GM18498 (cell line): ENCODE data around the gene FOSB.

Experiments
- ATAC-seq: cut with Tn5 transposase; IDR thresholded peaks from one replicate; pipeline ENCODE4 v1.9.1; 2021; ENCODE audit warnings: mild to moderate bottlenecking, moderate library complexity; ENCODE audit not compliant: unreplicated experiment

Gene FOSB

DNA sequence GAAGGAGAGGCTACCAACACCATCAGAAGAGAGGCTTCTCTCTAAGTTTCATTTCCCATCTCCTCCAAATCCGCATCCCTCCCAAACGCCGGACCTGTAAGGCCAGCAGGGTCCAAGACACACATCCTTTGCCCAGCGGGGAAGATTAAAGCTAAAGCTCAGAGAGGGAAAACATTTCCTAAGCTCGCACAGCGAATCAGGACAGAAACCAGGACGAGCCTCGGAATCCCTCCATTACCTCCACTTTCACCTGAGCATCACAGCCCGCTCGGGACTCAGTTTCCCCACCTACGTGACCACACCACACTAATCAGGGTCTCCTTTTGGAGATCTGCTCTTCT, 711 bp upstream of the FOSB start:
- no peak for ATAC-seq

DNA sequence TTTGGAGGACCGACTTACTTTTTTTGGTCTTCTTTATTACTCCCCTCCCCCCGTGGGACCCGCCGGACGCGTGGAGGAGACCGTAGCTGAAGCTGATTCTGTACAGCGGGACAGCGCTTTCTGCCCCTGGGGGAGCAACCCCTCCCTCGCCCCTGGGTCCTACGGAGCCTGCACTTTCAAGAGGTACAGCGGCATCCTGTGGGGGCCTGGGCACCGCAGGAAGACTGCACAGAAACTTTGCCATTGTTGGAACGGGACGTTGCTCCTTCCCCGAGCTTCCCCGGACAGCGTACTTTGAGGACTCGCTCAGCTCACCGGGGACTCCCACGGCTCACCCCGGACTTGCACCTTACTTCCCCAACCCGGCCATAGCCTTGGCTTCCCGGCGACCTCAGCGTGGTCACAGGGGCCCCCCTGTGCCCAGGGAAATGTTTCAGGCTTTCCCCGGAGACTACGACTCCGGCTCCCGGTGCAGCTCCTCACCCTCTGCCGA, 409 bp downstream of the FOSB start:
- ATAC-seq = peak; percentile 13

DNA sequence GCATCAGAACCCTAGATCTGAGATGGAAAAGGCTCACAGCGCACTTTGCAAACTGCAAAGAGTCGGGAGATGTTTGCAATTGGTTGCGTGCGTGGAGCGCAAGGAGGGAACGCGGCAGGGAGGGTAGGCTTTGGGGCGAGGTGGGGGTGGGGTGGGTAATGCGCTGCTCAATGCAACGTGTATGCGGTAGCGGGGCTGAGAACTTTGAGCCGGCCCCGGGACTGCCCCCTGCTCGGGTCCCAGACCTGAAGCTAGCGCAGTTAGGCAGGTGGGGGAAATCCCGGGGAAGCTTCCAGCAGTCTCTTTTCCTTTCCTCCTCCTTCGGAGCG, 971 bp downstream of the FOSB start:
- peak; percentile 17 for ATAC-seq

DNA sequence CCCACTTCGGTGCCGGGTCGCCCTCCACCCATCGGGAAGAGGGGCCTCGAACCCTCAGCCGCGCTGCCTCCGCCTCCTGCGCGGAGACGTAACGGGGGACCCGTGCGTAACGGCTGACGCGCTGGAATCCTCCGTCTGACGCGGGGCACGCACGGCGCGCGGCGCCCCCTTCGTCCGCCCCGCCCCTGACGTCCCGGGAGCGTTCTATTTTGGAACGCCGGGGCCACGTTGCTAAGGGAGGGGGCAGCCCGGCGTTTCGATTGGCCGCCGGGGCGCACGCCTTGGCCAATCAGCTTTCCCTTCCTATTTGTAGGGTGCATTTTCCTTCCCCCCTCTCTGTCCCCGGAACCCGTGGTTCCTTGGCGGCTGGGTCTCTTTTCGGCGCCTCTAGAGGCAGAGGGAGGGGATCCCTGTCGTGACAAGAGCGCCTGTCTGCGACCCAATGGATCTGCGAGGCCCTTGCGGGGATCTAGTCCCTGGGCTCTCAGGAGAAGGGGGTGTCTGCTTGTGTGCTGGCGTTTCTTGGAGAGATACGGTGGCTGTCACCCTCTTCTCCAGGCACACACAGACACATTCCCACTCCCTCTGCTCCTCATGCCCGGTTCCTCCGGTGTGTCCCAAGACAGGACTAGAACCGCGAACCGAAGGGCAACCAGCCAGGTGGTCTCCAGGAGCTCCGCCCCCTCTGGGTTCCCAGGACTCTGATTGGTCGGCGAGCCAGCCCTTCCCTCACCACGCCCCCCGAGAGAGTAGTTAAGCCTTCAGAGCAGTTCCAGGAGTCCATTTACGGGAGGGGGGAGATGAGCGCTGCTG, 1.5 kb downstream of the FOSB start:
- ATAC-seq = peak; percentile 54

DNA sequence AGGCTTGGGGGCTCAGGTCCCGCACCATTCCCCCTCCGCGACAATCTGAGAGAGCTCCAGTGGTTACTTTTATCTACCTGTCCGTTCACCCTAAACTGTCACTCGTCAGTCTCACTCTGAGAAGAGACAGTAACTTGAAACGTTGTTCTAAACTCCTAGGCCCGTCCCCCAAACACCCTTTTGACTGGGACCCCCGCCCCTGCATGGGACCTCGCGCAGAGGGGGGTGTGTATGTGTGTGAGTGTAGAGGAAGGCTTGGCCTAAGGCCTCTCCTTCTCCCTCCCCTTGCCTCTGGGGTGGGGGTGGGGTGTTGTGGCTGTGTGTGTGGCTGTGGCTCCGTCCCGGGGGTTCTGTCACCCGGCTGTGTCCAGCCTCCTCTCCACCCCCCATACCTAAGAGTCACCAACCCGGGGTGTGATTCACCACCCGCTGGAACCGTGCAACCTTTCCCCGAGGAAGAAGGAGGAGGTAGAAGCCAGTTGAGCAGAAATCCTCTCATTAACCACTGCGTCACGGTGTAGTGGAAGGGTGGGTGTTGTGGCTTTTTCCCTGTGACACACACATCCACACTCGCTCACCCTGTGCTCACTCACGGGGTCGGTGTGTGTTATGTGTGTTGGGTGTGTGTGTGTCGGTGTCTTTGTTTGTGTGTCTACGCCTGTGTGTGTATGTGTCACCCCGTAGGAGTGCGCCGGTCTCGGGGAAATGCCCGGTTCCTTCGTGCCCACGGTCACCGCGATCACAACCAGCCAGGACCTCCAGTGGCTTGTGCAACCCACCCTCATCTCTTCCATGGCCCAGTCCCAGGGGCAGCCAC, 2.4 kb downstream of the FOSB start:
- ATAC-seq = no peak

DNA sequence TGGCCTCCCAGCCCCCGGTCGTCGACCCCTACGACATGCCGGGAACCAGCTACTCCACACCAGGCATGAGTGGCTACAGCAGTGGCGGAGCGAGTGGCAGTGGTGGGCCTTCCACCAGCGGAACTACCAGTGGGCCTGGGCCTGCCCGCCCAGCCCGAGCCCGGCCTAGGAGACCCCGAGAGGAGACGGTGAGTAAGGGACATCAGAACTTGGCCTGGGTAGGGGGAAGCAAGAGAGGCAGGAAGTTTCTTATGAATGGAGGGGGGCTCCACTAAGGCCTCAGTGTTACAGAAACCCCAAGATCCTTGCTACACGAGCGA, 2.9 kb downstream of the FOSB start:
- no peak for ATAC-seq

DNA sequence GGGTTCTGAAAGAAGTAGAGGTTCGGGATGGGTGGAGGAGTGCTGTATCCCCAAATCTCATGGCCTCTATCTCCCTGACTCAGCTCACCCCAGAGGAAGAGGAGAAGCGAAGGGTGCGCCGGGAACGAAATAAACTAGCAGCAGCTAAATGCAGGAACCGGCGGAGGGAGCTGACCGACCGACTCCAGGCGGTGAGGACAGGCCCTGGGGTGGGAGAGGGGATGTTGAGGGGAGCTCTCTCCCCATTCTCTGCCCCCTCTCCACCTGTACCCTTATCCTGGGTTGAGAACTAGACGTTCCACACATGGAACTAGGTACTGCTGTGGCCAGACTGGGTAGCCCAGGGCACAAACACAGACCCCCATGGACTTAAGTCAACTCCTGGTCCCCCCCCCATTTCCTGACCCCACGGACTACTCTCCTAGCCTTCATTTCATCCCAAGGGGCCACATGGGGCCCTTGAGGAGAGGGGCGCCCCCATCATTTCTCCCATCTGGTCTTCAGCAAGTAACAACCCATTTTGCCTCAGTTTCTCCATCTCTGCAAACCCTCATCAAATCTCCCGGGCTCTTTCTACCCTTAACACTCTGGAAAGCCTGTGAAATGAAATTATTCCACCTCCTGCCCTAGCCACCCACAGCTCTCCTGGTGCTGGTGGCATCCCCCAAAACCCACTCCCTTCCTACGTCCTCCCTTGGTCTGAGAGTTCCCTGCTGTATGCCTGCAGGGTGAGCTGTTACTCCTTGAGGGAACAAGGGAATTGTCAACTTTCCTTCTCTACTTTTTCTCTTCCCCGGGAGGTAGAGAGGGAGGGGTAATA, 3.5 kb downstream of the FOSB start:
- ATAC-seq = no peak

DNA sequence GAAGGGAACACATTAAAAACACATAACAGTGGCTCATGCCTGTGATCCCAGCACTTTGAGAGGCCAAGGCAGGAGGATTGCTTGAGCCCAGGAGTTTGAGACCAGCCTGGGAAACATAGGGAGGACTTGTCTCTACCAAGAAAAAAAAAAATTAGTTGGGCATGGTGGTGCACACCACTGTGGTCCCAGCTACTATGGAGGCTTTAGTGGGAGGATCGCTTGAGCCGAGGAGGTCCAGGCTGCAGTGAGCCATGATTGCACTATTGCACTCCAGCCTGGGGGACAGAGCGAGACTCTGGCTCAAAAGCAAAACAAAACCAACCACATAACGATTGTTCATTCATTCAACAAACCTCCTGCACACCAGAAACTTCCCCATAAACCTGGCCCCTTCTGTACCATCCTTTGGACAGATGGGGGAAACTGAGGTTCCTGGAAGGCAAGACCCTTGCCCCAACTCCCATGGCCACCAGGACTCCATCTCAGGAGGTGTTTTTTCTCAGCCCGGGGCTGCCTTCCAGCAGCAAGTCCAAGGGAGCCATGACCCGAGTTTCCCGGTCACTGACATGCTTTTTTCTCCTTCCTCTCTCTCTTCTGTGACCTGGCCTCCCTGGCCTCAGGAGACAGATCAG, 4.3 kb downstream of the FOSB start:
- ATAC-seq = no peak

DNA sequence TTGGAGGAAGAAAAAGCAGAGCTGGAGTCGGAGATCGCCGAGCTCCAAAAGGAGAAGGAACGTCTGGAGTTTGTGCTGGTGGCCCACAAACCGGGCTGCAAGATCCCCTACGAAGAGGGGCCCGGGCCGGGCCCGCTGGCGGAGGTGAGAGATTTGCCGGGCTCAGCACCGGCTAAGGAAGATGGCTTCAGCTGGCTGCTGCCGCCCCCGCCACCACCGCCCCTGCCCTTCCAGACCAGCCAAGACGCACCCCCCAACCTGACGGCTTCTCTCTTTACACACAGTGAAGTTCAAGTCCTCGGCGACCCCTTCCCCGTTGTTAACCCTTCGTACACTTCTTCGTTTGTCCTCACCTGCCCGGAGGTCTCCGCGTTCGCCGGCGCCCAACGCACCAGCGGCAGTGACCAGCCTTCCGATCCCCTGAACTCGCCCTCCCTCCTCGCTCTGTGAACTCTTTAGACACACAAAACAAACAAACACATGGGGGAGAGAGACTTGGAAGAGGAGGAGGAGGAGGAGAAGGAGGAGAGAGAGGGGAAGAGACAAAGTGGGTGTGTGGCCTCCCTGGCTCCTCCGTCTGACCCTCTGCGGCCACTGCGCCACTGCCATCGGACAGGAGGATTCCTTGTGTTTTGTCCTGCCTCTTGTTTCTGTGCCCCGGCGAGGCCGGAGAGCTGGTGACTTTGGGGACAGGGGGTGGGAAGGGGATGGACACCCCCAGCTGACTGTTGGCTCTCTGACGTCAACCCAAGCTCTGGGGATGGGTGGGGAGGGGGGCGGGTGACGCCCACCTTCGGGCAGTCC, 5.0 kb downstream of the FOSB start:
- ATAC-seq = no peak

DNA sequence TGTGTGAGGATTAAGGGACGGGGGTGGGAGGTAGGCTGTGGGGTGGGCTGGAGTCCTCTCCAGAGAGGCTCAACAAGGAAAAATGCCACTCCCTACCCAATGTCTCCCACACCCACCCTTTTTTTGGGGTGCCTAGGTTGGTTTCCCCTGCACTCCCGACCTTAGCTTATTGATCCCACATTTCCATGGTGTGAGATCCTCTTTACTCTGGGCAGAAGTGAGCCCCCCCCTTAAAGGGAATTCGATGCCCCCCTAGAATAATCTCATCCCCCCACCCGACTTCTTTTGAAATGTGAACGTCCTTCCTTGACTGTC, 5.5 kb downstream of the FOSB start:
- ATAC-seq = no peak

DNA sequence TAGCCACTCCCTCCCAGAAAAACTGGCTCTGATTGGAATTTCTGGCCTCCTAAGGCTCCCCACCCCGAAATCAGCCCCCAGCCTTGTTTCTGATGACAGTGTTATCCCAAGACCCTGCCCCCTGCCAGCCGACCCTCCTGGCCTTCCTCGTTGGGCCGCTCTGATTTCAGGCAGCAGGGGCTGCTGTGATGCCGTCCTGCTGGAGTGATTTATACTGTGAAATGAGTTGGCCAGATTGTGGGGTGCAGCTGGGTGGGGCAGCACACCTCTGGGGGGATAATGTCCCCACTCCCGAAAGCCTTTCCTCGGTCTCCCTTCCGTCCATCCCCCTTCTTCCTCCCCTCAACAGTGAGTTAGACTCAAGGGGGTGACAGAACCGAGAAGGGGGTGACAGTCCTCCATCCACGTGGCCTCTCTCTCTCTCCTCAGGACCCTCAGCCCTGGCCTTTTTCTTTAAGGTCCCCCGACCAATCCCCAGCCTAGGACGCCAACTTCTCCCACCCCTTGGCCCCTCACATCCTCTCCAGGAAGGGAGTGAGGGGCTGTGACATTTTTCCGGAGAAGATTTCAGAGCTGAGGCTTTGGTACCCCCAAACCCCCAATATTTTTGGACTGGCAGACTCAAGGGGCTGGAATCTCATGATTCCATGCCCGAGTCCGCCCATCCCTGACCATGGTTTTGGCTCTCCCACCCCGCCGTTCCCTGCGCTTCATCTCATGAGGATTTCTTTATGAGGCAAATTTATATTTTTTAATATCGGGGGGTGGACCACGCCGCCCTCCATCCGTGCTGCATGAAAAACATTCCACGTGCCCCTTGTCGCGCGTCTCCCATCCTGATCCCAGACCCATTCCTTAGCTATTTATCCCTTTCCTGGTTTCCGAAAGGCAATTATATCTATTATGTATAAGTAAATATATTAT, 6.1 kb downstream of the FOSB start:
- ATAC-seq = no peak

DNA sequence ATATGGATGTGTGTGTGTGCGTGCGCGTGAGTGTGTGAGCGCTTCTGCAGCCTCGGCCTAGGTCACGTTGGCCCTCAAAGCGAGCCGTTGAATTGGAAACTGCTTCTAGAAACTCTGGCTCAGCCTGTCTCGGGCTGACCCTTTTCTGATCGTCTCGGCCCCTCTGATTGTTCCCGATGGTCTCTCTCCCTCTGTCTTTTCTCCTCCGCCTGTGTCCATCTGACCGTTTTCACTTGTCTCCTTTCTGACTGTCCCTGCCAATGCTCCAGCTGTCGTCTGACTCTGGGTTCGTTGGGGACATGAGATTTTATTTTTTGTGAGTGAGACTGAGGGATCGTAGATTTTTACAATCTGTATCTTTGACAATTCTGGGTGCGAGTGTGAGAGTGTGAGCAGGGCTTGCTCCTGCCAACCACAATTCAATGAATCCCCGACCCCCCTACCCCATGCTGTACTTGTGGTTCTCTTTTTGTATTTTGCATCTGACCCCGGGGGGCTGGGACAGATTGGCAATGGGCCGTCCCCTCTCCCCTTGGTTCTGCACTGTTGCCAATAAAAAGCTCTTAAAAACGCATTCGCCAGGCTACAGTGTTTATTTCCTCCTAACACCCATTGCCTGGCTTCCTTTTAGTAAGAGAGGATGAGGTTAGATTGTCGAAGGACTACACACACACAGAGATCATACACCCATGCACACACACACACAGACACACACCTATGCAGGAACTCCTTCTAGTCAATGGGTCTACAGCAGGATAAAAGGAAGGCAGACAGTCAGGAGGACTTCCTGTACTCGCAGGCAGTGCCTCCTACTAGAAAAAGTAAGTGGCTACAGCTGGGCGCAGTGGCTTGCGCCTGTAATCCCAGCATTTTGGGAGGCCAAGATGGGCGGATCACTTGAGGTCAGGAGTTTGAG, 7.1 kb downstream of the FOSB start:
- ATAC-seq = no peak

DNA sequence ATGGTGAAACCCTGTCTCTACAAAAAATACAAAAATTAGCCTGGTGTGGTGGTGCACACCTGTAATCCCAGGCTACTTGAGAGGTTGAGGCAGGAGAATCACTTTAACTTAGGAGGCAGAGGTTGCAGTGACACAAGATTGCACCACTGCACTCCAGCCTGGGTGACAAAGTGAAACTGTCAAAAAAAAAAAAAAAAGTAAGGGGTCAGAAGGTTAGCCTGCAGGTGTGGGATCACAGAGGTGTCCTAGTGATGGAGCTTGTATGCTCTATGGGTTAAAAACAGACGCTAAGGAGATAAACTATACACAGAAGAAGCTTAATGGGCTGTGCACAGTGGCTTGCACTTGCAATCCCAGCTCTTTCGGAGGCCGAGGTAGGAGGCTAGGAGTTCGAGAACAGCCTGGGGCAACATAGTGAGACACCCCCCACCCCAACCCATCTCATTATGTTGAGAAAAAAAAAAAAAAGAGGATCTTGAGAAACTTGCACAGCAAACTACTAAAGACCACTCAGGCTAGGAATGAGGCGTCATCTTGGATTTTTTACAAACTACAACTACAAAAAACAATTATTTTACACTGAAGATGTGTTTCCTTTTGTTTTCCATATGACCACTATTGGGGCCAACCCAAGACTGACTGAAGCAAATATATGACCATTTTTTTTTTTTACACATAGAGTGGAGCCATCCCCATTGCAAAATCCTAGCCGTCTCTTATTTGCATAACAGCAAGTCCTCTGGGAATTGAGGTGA, 7.9 kb downstream of the FOSB start:
- no peak for ATAC-seq

DNA sequence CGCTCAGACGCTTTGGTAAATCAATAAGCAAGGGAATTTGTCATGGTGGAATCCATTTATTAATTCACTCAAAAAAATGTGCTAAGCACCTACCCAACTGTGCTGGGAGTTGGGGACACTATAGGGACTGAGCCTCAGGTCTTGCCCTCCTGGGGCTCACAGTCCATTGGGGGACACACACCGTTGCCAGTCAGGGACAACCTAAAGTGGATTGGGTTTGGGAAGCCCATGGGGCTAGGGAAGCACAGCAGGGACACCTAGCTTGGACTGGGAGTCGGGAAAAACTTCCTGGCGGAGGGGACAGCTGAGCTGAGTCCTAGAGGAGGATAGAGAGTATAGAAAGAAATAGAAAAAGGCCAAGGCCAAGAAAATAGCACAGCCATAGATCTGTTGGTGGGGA, 8.5 kb downstream of the FOSB start:
- no peak for ATAC-seq

DNA sequence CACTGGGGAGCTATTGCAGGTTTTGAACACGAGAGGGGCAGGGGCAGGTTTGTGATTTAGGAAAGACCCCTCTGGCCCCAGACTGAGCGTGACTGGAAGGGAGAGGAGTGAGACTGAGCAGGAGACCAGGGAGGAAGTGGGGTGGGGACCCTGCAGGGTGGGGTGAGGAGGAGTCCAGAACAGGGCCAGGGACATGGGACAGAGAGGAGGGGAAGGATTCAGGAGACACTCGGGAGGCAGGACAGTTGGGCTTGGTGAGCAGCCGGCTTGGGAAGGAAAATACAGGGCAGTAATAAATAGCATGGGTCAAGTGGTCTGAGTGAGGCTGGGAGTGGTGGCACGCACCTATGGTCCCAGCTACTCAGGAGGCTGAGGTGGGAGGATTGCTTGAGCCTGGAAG, 9.4 kb downstream of the FOSB start:
- no peak for ATAC-seq

DNA sequence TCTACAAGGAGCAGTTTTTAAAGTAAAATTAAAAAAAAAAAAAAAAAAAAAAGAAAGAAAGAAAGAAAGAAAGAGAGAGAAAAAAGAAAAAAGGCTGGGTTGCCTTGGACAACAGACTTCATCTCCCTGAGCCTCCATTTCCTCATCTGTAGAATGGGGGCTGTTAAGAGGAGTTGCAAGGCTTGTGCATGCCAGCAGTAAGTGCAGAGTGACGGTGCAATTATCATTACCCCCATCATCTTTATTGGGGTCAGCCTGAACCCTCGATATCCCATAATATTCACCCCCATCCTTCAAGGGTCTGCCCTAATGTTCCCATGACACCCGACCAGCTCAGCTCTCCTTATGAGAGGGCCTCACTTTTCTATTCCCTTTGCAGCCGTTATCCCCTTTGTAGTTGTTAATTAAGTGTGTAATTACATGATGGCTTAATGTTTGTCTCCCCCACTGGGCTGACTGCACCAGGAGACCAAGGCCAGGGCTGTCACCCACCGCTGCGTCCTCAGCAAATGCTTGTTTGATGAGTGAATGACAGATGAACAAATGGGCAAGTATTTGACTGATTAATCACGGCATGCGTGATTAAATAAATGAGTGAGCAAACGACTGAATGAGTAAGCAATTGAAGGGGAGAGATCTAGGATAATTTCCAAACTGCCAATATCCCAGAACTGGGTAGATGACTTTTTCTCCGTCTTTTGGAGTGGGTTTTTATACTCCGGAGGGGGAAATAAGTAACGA, 10.1 kb downstream of the FOSB start:
- peak; percentile 16 for ATAC-seq
